WERI-Rb-1 (cell line): ENCODE data around the gene LILRB3.

Experiments used
- DNase-seq: peaks from one replicate; pipeline ENCODE4 v3.0.0-alpha.2; 2020
- H3K27ac ChIP-seq: fragments of 250-450 bp; sonication (Bioruptor Pico); 2 replicates; pipeline ENCODE4 v1.5.1; 2020; ENCODE audit warnings: mild to moderate bottlenecking, moderate library complexity
- H3K27me3 ChIP-seq: fragments of 250-450 bp; sonication (Bioruptor Pico); 2 replicates; pipeline ENCODE4 v1.5.1; 2021; ENCODE audit warnings: mild to moderate bottlenecking, low read depth, moderate library complexity; ENCODE audit not compliant: insufficient read depth, severe bottlenecking
- H3K36me3 ChIP-seq: fragments of 250-450 bp; sonication (Bioruptor Pico); 2 replicates; pipeline ENCODE4 v1.5.1; 2020; ENCODE audit warnings: mild to moderate bottlenecking, moderate library complexity
- H3K4me3 ChIP-seq: 2 replicates; pipeline ENCODE4 v1.5.1; 2011; ENCODE audit warnings: low read depth, mild to moderate bottlenecking, control low read depth, low read length
- H3K9me3 ChIP-seq: fragments of 250-450 bp; sonication (Bioruptor Pico); 2 replicates; pipeline ENCODE4 v1.5.1; 2021; ENCODE audit warnings: mild to moderate bottlenecking, moderate library complexity; ENCODE audit not compliant: severe bottlenecking
- TF ChIP-seq, protein P1 (sequence below): IDR thresholded peaks from 2 replicates; pipeline ENCODE4 v1.5.1; 2011; ENCODE audit warnings: low read depth, mild to moderate bottlenecking, control low read depth, inconsistent platforms, low read length

LILRB3 gene

DNA sequence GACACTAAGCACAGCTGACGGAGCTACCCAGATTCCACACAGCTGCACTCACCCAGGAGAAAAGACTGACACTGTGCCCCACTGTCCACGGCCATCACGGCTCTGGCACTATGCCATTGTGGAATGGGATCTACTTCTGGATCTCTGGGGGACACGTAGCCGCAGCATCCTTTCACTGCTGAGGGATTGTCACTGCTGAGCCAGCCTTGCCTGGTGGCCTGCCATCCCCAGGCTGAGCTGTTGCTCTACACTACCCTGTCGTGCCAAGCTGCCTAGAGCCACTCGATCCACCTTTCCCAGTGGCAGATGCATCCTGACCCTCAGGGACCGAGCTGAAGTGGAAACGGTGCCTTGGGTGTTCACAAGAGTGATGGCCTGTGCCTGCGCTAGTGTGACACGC, 39.3 kb upstream of the LILRB3 start:
- Histone ChIP-seq H3K27ac (no peak overlapping the region), H3K9me3 (no peaks in the 10 kb centered on the region), H3K36me3 (no peaks in the 10 kb centered on the region), H3K27me3 (peaks cover 74% of the 10 kb centered on the region), H3K4me3 (no peak overlapping the region)
- TF ChIP-seq, protein P1, sequence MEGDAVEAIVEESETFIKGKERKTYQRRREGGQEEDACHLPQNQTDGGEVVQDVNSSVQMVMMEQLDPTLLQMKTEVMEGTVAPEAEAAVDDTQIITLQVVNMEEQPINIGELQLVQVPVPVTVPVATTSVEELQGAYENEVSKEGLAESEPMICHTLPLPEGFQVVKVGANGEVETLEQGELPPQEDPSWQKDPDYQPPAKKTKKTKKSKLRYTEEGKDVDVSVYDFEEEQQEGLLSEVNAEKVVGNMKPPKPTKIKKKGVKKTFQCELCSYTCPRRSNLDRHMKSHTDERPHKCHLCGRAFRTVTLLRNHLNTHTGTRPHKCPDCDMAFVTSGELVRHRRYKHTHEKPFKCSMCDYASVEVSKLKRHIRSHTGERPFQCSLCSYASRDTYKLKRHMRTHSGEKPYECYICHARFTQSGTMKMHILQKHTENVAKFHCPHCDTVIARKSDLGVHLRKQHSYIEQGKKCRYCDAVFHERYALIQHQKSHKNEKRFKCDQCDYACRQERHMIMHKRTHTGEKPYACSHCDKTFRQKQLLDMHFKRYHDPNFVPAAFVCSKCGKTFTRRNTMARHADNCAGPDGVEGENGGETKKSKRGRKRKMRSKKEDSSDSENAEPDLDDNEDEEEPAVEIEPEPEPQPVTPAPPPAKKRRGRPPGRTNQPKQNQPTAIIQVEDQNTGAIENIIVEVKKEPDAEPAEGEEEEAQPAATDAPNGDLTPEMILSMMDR, result no peak
- no peak for DNase-seq

DNA sequence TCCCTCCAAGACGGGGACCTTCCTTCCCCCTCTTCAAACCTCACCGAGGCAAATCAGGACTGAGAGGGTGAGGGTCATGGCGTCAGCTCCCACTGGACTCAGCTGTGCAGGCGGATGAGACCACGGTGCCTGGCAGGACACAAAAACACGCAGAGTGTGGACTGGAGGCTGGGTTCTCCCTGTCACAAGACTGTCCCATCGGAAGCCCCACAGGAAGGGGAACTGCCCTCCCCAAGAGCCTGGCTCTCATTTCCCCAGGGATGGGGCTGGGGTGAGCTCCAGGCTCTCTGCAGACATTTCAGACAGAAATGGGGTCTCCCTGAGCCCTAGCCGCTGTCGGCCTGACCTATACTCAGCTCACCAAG, 34.3 kb upstream of the LILRB3 start, which contains the start of gene LILRB5:
Gene LILRB5 (minus strand): TSS at position 158 of the 365 bp plus-strand sequence. CDS start 80 bp downstream, at position 78.
- TF ChIP-seq, protein P1, result no peak
- Histone ChIP-seq H3K4me3 (no peak within 1 kb of the TSS), H3K27me3 (peaks cover 91% of the 10 kb centered on the region), H3K9me3 (no peaks in the 10 kb centered on the region), H3K36me3 (no peaks in the 10 kb centered on the region), H3K27ac (no peak within 1 kb of the TSS)
- DNase-seq, result no peak

DNA sequence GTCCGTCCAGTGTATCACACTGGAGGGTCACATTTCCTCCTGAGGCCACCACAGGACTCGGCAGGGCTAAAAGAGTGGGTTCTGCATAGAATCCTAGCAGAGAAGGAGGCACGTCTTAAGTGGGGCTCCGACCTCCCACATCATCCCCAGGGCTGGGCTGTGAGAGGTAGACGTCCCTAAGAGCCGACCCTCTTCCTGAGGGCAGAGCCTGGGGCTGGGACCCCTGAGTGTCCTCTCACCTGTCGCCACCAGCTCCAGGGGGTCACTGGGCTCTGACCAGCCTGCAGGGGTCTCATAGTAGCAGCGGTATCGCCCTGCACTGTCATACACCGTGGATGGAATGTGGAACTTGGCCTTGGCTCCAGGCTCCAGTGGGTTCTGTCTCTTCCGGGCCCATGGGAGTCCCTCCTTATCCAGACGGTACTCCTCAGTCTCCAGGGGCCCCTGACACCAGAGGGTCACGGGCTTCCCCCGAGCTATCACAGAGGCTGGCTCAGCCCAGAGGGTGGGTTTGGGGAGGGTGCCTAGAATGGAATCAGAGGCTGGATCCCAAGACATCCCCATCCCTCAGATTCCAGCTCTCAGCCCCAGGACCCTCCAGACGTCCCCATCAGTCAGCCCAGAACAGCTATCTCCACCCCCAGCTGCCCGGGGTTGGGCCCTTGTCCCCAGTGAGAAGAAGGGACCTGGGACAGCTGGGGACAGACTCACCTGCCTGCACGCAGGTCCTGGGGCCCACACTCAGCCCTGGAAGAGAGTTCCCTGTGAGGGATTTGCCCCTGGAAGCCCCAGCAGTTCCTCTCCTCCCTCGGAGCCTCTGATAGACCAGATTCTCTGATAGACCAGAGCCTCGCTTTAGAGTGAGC, 33.7 kb upstream of the LILRB3 start:
- H3K27me3 ChIP-seq, result peaks cover 87% of the 10 kb centered on the region
- TF ChIP-seq, protein P1, result no peak
- DNase-seq, result no peak
- H3K4me3 ChIP-seq, result no peak overlapping the region
- no peak overlapping the region for H3K27ac ChIP-seq
- no peaks in the 10 kb centered on the region for H3K9me3 ChIP-seq
- H3K36me3 ChIP-seq, result no peaks in the 10 kb centered on the region

DNA sequence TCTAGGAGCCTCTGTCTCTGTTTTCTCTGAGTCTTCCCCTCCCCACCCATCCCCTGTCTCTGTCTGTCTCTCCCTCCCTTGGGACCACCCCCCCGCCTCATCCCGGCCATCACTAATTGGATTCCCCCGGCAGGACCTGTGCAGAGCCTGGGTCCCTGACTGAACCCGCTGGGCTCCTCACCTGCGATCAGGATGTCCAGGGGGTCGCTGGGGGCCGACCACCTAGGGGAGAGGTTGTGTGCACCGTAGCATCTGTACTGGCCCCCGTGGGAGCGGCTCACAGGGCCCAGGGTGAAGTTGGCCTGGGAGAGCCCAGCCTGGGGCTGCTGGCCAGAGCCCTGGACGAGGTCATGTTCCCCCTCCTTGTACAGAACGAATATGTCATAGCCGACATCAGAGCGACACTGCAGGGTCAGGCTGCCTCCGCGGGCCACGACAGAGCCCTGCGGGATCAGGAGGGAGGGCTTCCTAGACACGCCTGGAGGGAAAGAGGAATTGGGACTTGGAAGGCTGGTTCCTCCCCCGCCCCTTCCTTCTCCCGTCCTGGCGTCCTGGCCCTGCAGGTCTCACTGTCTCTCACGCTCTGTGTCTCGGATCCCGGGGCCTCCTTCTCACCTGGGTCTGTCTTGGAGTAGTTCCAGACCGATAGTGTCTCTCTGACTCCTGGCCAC, 32.4 kb upstream of the LILRB3 start:
- TF ChIP-seq, protein P1, result no peak
- DNase-seq, result no peak
- Histone ChIP-seq H3K27me3 (peaks cover 81% of the 10 kb centered on the region), H3K4me3 (no peak overlapping the region), H3K36me3 (no peaks in the 10 kb centered on the region), H3K9me3 (no peaks in the 10 kb centered on the region), H3K27ac (no peak overlapping the region)

DNA sequence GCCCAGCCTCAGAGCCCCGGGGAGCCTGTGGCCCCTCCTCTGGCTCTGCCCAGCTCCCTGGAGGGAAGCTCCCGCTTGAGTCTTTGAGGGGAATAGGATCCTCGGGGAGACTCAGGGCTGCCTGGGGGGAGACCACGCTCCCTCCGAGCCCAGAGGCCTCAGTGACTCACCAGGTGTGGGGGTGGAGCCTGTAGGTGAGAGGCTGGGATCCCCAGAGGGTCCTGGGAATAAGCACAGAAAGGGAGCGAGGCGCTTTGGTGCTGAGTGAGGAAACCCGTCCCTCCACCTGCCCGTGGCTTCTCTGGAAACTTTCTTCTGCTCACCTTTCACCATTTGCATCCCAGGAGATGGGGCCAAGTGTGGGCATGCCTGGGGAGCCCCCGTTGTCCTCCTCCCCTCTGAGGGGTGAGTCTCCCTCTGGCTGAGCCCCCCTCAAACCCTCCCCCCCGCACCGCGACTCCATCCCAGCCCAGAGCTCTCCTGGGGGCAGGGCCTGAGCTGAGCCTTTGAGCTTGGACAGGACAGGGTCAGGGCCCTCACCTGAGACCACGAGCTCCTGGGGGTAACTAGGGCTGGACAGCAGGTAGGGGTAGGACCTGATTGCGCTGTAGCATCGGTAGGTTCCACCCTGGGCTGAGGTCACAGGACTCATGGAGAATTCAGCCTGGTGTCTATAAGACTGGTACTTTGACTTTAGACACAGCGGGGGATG, 31.5 kb upstream of the LILRB3 start:
- TF ChIP-seq, protein P1, result no peak
- no peak for DNase-seq
- H3K36me3 ChIP-seq, result no peaks in the 10 kb centered on the region
- no peak overlapping the region for H3K27ac ChIP-seq
- no peak overlapping the region for H3K4me3 ChIP-seq
- H3K9me3 ChIP-seq, result no peaks in the 10 kb centered on the region
- H3K27me3 ChIP-seq, result peaks cover 81% of the 10 kb centered on the region
